ENCODE measurements around the gene ANG.

DNA sequence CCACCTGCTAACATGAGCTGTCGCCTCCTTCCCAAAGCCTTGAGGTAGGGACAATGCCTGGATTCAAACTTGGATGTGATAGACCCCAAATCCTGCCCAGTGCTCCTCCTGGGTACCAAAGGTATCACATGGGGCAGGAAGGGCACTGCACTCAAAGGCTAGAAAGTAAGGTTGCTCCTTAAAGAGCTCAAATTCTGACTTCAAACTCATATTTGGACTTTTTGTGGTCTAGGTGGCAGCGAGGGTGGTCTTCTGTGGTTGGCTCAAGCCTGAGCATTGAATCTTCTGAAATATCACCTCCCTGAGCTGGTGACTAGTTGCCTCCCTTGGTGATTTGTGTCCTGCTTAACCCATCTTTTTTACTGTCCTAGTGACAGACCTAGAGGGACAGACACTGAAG lies 12.5 kb upstream of the ANG start:
- TF ChIP-seq NFRKB (IDR thresholded peaks at IDR 0.05) (no peak), ZNF384 (IDR thresholded peaks at IDR 0.05) (no peak), SUZ12 (IDR thresholded peaks at IDR 0.05) (no peak), BHLHE40 (IDR thresholded peaks at IDR 0.05; ENCODE audit: borderline replicate concordance) (no peak), LEF1 (IDR thresholded peaks at IDR 0.05; ENCODE audit: borderline replicate concordance) (no peak), ELF4 (IDR thresholded peaks at IDR 0.05) (no peak), SP1 (IDR thresholded peaks at IDR 0.05) (no peak)

All from HEK293T (cell line).